HG02840 (cell line): ENCODE results near the gene SLC47A1.
A peak's percentile ranks its signal among the peaks of the same experiment; 100 is the strongest.
"Not testable (repeated sequence)": the region's sequence is repeated elsewhere in the genome, so short reads cannot be mapped to it uniquely, and the experiment has no call there.

Source experiments
- ATAC-seq: cut with Tn5 transposase; IDR thresholded peaks from one replicate; pipeline ENCODE4 v1.9.1; 2021; ENCODE audit warnings: mild to moderate bottlenecking, moderate library complexity, moderate number of reproducible peaks; ENCODE audit not compliant: unreplicated experiment, low FRiP score

The SLC47A1 gene, protein sequence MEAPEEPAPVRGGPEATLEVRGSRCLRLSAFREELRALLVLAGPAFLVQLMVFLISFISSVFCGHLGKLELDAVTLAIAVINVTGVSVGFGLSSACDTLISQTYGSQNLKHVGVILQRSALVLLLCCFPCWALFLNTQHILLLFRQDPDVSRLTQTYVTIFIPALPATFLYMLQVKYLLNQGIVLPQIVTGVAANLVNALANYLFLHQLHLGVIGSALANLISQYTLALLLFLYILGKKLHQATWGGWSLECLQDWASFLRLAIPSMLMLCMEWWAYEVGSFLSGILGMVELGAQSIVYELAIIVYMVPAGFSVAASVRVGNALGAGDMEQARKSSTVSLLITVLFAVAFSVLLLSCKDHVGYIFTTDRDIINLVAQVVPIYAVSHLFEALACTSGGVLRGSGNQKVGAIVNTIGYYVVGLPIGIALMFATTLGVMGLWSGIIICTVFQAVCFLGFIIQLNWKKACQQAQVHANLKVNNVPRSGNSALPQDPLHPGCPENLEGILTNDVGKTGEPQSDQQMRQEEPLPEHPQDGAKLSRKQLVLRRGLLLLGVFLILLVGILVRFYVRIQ

DNA sequence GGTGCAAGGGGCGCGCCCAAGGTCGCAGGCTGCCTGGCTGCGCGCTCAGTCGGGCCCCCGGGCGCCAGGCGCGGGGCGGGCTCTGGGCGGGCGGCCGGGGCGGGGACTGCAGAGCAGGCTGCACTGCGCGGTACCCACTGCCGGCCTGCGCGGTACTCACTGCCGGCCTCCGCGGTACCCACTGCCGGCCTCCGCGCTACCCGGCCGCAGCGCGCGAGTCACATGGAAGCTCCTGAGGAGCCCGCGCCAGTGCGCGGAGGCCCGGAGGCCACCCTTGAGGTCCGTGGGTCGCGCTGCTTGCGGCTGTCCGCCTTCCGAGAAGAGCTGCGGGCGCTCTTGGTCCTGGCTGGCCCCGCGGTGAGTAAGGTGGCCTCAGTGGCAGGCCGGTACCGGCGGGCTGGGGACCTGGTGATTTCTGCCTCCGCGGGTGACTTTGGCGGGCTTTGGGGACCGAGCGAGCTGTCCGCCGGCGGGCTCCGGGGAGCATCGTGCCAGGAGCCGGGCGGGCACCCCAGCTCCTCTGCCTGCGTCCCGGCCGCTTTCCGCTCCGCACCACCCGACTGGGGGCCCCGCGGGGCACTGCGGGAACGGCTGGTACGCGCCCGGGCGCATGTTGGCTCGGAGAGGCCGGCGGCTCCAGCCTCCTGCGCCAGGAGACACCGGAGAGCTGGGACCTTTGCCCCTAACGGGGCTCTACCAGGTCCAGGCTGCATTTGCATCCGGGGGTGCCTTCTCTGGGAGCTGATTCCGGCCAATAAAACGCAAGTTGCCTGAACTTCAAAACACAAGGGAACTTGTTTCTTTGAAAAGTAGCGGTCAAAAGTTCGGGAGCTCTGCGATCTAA lies at the start of gene SLC47A1:
TSS of gene SLC47A1 (plus strand) at position 137 of the 844 bp plus-strand sequence. CDS start at position 223, 86 bp downstream.
- ATAC-seq = no peak

DNA sequence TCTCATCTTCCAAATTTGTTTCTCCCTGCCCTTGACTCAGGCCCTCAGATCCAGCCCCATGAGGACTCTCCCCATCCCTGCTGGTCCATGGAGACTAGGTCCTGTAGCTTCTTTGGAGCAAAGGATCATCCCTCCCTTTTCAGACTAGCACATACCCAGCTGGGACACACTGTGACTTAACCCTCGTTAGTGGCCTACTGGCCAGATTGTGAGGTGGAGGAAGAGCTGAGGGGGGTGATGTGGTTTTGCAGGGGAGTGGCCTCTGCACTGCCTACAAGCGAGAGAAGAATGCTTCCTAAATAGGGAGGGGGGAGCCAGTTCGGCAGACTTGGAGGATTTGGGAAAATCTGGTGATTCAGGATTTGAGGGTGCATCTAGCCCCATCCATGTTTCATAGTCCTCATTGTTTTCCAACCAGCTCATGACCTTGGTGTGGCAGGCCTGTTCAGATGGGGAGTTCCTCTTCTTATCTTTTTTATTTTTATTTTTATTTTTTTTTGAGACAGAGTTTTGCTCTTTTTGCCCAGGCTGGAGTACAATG lies 47.8 kb upstream of the SLC47A1 start:
- no peak for ATAC-seq

DNA sequence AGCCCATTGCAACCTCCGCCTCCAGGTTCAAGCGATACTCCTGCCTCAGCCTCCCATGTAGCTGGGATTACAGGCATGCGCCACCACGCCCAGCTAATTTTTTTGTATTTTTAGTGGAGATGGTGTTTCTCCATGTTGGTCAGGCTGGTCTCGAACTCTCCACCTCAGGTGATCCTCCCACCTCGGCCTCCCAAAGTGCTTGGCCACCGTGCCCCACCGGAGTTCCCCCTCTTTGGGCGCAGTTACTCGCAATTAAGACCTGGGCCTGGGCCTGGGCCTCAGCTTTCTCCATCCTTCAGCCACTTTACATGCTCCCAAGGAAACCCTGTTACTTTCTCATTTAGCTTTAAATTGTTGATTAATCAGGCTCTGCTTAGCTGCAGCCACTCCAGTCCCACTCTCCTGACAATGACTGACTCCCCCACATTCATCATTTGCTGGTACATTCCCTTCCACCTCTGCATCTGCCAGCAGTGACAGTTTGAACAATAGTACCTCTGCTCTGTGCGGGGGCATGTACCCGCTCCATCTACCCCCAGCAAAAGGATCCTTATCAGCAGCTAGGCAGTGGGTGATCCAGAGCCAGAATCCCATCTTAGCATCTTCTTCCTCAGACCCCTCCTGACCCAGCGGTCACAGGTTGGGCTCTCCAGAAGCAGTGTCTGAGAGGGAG lies 47.2 kb upstream of the SLC47A1 start:
- no peak for ATAC-seq

DNA sequence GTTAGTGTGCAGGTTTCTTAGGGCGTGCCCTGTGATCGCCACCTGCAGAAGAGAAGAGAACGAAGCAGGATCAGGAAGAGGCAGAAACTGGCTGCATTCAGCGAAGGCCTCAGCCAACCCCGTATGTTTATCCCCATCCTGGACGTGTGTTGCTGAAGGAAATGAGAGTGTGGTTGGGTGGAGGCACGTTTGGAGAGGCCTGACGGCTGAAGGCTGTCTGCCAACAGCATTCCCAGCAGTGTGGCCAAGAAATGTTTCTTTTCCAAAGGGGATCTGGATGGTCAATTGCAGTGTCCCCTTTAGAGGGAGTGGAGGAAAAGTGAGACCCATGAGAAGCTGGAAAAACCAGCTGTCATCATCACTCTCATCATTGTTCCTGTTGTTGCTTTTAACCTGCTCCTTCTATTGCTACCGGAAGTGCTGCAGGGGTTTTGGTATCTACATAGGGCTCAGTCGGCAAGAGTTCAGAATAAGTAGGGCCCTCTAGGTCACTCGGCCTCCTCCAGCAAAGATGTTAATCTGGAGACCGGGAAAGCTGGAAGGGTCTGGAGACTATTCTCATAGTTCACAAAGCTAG lies 46.5 kb upstream of the SLC47A1 start:
- no peak for ATAC-seq

DNA sequence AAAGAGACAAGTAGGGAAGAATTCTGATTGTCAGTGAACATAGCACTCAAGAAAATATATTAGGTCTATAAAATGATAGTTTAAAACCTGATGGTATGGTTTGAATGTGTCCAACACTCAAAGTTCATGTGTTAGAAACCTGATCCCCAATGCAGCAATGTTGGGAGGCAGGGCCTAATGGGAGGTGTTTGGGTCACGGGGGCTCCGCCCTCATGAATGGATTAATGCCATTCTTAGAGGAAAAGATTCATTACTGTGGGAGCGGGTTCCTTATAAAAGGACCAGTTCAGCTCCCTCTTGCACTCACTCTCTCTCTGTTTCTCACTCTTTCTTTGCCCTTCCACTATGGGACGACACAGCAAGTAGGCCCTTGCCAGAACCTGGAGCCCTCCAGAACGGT lies 41.5 kb upstream of the SLC47A1 start:
- ATAC-seq = no peak

DNA sequence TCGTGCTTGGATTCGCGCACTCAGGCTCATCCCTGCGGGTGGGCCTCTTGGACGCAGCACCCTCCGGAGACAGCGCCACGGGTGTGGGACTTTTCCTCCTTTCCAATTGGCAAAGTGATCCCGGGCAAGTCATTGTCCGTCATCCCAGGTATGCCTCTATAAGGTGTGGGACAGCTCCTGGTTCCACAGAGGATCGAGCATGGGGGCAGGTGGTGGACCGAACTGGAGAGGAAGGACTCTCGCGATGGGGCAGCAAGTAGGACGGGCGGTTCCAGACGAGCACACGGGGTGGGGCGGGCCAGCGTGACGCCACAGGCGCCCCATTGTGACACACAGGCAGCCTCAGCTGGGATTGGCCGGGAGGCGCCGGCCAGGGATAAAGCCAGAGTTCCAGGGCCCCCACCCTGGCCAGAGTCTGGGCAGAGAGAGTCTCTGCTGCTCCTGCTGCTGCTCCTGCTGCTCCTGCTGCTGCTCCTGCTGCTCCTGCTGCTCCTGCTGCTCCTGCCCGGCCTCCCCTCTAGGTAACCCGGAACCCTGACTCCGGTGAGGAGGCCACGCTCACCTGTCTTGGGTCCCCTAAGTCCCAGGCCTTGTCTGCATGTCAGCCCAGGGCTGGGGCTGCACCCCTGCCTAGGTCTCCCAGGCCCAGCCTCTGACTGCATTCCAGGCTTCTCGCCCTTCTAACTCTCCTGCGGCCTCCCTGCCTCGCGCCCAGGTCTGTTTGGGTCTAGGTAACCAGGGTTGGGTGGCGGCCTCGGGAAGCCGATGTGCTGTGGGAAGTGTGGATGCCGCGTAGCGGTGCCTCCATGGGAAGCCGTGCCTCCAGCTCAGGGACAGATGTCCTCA lies 38.5 kb upstream of the SLC47A1 start:
- ATAC-seq = no peak

DNA sequence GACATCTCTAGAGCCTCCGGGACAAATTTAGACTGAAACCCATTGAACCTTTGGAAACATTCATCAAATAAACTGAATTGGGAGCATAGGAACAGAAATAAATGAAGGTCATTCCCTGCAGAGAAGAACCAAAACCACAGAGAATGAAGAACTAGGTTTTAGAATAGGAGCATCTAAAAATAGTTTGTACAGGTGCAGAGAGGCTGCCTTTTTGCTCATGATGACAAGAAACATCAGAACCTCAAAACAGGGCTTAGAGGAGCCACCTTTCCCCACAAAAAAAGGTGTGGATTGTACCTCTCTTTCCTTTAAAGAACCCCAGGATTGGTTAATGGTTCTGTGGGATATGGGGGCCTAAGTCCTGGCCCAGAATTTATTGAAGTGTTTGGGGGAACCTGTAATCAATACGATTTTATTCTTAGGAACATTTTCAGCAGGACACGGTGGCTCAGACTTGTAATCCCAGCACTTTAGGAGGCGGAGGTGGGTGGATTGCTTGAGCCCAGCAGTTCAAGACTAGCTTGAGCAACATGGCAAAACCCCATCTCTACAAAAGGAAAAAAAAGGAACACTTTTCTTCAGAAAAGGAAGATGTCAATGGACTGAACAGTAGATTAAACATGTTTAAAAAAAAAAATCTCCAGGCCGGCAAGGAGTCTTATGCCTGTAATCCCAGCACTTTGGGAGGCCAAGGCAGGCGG lies 37.7 kb upstream of the SLC47A1 start:
- ATAC-seq = no peak

DNA sequence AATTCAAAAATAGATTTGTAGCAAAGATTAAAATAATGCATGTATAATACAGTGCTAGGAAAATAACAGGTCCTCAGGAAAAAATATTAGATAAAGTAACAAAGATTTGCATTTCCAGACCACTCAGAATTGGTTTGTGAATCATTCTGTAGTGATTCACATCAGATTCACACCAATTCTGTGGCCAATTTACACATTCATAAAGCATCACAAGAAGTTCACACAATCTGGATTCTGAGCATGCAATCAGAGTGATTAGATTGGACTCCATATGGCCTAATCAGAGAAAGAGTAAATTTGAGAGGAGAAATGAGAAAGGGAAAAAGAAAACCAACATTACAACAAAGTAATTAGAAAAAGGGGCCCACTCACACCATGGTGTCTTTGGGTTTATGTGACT lies 36.0 kb upstream of the SLC47A1 start:
- ATAC-seq = no peak

DNA sequence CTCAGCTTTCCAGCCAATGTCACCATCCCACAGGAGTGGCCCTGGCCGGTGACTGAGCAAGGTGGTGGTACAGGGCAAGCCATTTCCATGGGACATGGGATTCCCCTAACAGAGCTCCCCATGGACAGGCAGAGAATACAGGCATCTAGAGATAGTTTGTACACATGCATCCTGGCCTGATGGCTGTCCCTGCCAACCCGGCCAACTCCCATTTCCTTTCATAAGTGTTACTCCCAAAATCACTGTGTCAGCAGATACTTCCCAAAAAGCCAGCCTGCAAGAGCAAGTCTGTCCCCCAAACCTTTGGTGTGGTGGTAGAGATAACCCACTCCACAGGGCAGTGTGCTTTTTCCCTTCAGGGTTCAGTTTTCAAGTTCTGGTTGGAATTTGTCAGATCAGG lies 32.4 kb upstream of the SLC47A1 start:
- no peak for ATAC-seq

DNA sequence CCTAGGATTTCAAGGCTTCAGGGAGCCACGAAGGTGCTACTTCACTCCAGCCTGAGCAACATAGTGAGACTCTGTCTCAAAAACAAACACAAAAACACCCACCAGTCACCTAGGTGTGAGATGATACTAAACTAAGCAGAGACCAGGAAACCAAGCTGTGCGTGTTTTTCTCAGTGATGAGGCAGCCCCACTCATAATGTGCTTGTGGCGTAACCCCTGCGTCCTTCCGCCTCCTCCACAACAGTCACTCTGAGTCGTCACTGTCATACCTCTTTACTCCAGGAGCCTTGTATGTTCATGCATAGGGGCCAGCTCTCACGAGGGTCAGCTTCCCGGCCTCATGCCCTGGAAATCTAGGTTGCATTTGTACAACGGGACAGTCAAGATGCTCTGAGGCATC lies 31.1 kb upstream of the SLC47A1 start:
- ATAC-seq = no peak

DNA sequence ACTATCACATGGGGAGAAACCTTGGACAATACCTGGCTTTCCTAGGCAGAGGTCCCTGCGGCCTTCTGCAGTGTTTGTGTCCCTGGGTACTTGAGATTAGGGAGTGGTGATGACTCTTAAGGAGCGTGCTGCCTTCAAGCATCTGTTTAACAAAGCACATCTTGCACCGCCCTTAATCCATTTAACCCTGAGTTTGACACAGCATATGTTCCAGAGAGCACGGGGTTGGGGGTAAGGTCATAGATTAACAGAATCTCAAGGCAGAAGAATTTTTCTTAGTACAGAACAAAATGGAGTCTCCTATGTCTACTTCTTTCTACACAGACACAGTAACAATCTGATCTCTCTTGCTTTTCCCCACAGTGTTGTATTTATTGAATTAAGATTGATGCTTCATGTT lies 28.1 kb upstream of the SLC47A1 start:
- ATAC-seq = not testable (repeated sequence)

DNA sequence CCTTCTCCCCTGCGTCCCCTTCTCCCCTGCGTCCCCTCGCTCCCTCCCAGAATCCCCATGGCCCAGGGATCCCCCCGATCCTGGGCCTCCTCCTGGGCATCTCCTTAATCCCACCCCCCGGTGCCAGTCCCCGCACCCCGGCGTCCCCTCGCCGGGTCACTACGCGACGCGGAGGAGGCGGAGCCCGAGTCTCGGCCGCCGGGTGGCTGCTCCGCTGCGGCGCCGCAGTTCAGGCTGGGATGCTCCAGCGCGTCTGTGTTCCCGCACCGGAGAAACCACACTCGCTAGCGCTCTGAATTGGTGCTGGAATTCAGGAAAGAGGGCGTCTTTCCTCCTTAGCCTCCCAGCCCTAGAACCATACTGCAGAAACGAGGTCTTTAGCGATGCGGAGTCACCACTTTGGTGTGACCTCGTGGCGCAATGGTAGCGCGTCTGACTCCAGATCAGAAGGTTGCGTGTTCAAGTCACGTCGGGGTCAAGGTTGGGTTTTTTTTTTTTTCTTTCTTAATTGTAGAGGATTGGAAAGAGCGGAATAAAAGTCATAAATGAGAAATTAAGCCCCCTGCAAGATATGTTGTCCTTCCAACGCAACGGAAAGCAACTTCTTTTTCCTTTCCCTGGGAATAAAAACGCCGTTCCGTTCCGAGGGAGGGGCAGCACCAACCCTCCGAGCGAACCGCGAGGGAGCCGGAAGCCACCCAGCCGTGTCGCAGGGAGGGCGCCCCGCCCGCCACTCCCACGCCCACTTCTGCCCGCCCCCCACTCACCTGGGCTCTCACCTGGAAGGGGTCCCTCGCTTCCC lies 25.7 kb upstream of the SLC47A1 start:
- peak; percentile 71 for ATAC-seq

DNA sequence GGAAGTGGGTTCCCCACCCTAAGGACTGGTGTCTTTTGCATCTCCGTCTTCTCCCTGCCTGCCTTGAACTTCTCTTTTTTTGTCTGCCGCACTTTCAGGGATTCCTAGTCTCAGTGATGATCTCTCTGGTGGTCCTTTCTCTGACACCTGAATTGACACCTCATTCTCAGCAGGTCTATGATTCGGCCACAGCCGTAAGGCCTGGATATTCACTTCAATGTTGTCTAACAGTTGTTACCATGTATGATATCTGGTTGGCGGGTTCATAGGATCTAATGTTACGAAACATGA lies 25.1 kb upstream of the SLC47A1 start:
- no peak for ATAC-seq

DNA sequence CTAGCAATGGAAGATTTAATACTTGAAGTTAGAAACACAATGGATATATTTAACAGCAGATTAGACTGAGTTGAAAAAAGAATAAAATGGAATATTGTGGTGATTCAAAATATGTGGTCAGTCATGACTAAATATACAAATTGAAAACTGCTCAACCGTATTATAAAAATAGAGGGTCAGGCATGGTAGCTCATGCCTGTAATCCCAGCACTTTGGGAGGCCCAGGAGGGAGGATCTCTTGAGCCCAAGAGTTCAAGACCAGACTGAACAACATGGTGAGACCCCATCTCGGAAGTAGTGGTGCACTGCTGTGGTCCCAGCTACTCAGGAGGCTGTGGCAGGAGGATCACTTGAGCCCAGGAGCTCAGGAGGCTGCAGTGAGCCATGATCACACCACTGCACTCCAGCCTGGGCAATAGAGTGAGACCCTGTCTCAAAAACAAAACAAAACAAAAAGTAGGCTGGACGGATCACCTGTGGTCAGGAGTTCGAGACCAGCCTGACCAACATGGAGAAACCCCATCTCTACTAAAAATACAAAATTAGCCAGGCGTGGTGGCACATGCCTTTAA lies 24.3 kb upstream of the SLC47A1 start:
- ATAC-seq = not testable (repeated sequence)

DNA sequence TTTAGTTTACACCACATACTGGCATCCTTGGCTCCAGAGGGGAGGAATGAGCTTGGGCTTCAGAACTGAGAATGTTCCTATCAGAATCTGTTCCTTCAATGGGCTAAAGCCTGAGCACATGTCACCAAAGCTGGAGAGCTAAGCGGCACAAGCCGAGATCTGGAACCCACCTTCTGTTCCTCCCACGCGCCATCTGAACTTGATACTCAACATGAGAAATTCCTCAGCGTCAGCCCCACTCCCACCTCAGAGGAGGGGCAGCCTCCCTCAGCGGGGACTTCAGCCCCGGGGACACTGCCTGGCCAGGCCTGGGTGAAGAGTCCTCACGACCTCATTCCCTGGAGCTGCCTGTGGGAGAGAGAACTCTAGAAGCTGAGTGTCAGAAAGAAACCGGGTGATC lies 22.8 kb upstream of the SLC47A1 start:
- ATAC-seq = no peak

DNA sequence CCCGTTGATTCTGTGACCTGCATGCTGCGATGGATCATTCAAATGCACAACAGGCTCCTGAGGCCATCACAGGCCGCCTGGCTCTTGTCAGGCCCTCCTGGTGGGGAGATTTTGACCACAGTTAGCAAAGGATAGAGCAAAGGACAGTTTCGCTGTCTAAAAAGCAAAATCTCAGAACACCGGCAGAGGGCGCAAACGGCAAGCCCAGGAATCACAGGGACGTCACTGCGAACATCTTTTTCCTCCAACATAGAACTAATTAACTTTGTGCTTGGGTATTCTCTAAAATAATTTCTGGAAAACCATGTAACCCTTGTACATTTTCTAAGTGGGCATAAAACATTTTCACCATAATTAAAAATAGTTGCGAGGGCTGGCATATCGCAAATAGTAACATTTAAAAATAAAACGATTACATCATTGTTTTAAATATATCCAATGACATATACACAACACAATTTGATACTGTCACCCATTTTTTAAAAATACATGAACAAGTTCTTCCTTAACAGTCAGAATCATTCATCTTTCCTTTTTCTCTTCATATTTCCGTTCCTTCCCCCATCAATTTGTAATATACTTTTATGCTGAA lies 19.7 kb upstream of the SLC47A1 start:
- ATAC-seq = no peak

DNA sequence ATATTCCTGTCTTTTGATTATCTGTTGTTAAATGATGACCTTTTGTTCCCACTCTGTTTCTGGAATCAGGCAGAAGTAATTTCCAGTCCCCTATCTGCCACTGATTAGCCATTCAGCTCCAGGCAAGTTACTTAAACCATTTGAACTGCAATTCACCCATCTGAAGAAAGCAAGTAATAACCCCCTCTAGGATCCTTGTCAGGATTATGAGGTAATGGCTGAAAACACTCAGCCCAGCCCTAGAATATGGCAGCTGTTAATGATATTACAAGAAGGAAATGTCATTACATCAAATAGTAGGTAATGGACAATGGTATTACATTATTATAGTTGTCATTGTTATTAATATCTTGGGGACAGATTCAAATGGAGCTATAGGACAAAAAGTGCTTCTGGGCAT lies 16.0 kb upstream of the SLC47A1 start:
- ATAC-seq = no peak
